Measurements from ENCODE around the gene FLT3LG. TPM values are rescaled to one million over a fixed set of nuclear protein-coding genes. Genes with fewer than 3 reads are reported as not detected.
A peak's percentile ranks its signal among the peaks of the same experiment; 100 is the strongest.

The FLT3LG gene
- polyA plus RNA-seq, 1 experiment = 7.7 TPM

DNA sequence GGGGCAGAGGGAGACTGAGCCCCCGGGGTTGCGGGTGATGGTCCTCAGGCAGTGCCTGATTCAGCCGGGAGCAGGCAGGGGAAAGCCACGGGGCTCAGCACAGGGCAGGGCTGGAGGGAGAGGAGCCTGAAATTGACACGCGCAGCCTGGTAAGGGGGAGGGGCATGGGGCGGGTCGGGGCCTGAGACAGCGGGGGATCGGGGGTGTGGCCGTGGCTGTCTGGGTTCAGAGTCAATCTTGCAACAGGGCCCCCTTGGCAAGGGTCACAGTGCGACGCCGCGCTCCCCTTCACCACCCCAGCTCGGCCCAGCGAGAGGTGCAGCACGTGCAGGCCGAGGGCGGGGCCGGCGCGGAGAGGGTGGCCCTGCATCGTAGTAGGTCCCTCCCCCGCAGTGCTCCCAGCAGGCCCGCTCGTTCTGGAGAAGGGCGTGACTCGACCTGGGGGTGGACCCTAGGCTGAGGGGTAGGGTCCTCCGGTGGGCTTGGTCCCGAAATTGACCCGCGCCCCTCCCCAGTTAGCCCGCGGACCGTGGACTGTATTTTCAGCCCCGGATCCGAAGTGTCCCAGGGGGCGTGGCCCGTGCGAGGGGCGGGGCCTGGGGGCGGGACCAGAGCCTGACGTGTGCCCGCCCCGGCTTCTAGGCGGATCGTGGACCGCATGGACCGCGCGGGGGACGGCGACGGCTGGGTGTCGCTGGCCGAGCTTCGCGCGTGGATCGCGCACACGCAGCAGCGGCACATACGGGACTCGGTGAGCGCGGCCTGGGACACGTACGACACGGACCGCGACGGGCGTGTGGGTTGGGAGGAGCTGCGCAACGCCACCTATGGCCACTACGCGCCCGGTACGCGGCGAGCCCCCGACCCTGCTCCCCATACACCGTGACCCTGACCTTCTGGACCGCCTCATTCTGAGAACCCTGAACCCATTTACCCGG, 59.8 kb downstream of the FLT3LG start:
- Histone ChIP-seq H3K27me3 (ENCODE audit: control insufficient read depth, insufficient read depth, low read length) (no peaks in the 10 kb centered on the region), H3K36me3 (ENCODE audit: control insufficient read depth, insufficient read depth, low read length) (peaks cover 18% of the 10 kb centered on the region), H3K4me3 (ENCODE audit: low read depth, low read length) (peak overlapping the region; percentile 49)
- ChIA-PET POLR2A (no interaction called here), CTCF (interaction anchor here (0.9 to 1.9 kb wide), 4 partner anchors 13 to 37 kb away, joined by 3 to 8 read pairs (median 5); no protein-coding TSS in a partner anchor)
- no peak for DNase-seq (ENCODE audit: low read depth)
- TF ChIP-seq, protein P1, sequence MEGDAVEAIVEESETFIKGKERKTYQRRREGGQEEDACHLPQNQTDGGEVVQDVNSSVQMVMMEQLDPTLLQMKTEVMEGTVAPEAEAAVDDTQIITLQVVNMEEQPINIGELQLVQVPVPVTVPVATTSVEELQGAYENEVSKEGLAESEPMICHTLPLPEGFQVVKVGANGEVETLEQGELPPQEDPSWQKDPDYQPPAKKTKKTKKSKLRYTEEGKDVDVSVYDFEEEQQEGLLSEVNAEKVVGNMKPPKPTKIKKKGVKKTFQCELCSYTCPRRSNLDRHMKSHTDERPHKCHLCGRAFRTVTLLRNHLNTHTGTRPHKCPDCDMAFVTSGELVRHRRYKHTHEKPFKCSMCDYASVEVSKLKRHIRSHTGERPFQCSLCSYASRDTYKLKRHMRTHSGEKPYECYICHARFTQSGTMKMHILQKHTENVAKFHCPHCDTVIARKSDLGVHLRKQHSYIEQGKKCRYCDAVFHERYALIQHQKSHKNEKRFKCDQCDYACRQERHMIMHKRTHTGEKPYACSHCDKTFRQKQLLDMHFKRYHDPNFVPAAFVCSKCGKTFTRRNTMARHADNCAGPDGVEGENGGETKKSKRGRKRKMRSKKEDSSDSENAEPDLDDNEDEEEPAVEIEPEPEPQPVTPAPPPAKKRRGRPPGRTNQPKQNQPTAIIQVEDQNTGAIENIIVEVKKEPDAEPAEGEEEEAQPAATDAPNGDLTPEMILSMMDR (IDR thresholded peaks at IDR 0.05; ENCODE audit: insufficient read depth, low read depth, low read length) = peak; percentile 31

DNA sequence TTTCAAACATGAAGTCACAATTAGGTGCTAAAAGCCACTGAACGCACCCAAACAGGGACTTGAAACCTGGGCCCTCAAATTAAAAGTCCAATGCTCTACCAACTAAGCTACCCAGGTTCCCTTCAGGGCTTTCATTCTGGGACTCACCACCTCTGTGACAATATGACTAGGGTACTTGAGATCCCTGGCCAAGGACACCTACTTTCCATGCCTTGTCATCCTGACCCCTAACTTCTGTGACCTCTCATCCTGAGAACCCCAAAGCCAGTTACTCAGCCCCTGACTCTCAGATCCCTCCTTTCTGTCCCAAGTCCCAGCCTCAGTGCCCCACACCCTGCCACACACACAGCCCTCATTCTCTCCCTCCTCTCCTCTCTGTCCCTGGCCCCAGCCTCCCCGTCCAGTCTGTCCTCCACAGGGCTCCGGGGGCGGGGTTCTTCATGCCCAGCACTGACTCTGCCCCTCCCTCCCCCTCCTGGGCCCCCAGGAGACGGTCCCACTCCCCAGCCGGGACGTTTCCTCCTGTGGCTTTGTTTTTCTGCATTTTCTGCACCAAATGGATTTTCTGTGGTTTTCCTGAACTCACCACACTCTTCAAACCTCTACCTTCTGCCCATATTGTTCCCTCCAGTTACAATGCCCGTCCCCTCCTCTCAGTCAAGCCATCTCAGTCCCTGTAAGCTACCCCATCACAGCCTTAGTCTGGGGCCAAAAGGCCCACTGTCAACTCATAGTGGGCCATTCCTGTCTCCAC, 60.8 kb downstream of the FLT3LG start:
- TF ChIP-seq, protein P1 (IDR thresholded peaks at IDR 0.05; ENCODE audit: insufficient read depth, low read depth, low read length) = no peak
- POLR2A ChIA-PET = no interaction called here
- H3K4me3 ChIP-seq (ENCODE audit: low read depth, low read length) = no peak overlapping the region
- H3K36me3 ChIP-seq (ENCODE audit: control insufficient read depth, insufficient read depth, low read length) = peaks cover 21% of the 10 kb centered on the region
- H3K27me3 ChIP-seq (ENCODE audit: control insufficient read depth, insufficient read depth, low read length) = no peaks in the 10 kb centered on the region
- no peak for DNase-seq (ENCODE audit: low read depth)
- CTCF ChIA-PET = interaction anchor here (0.9 to 1.9 kb wide), 3 partner anchors 12 to 36 kb away, joined by 5 to 8 read pairs (median 5); no protein-coding TSS in a partner anchor

Small RNA genes lying within 50 kb of the gene (small RNA-seq; reads per million reads assigned to genes)
- gene COX6CP7 (ENCODE audit: insufficient read length, low read depth, low replicate concordance) (not detected), gene MIR150 (ENCODE audit: insufficient read length, low read depth, low replicate concordance) (not detected), gene SNORD32A (ENCODE audit: insufficient read length, low read depth, low replicate concordance) (not detected), gene SNORD33 (ENCODE audit: insufficient read length, low read depth, low replicate concordance) (not detected), gene SNORD34 (ENCODE audit: insufficient read length, low read depth, low replicate concordance) (not detected), gene SNORD35A (ENCODE audit: insufficient read length, low read depth, low replicate concordance) (not detected), gene SNORD35B (ENCODE audit: insufficient read length, low read depth, low replicate concordance) (not detected)

Other genes starting within 250 kb of the FLT3LG start
- 0.42 and 0.58 TPM in 2 replicates for gene SLC6A16, start 149.0 kb upstream of the FLT3LG start, polyA plus RNA-seq (2011; rRNA removed)
- not detected in 2 replicates for gene CD37, start 138.8 kb upstream of the FLT3LG start, polyA plus RNA-seq (2011; rRNA removed)
- gene TEAD2, start 111.8 kb upstream of the FLT3LG start, polyA plus RNA-seq (2011; rRNA removed) = 23.9 and 37.1 TPM in 2 replicates
- gene DKKL1, start 110.3 kb upstream of the FLT3LG start, polyA plus RNA-seq (2011; rRNA removed) = 0.10 and 0.26 TPM in 2 replicates
- not detected in 2 replicates for gene KASH5, start 86.0 kb upstream of the FLT3LG start, polyA plus RNA-seq (2011; rRNA removed)
- not detected in 2 replicates for gene PTH2, start 50.8 kb upstream of the FLT3LG start, polyA plus RNA-seq (2011; rRNA removed)
- not detected in 2 replicates for gene GFY, start 48.8 kb upstream of the FLT3LG start, polyA plus RNA-seq (2011; rRNA removed)
- 0.09 and 0.10 TPM in 2 replicates for gene SLC17A7, start 32.7 kb upstream of the FLT3LG start, polyA plus RNA-seq (2011; rRNA removed)
- gene PIH1D1, start 22.4 kb upstream of the FLT3LG start, polyA plus RNA-seq (2011; rRNA removed) = 69.5 and 75.8 TPM in 2 replicates
- 5.9 and 15.0 TPM in 2 replicates for gene ALDH16A1, start 21.0 kb upstream of the FLT3LG start, polyA plus RNA-seq (2011; rRNA removed)
- gene RPL13A, start 13.4 kb downstream of the FLT3LG start, polyA plus RNA-seq (2011; rRNA removed) = 2,322 and 6,136 TPM in 2 replicates
- 2,226 and 2,533 TPM in 2 replicates for gene RPS11, start 22.2 kb downstream of the FLT3LG start, polyA plus RNA-seq (2011; rRNA removed)
- 77.3 and 98.8 TPM in 2 replicates for gene FCGRT, start 38.4 kb downstream of the FLT3LG start, polyA plus RNA-seq (2011; rRNA removed)
- gene RCN3, start 53.8 kb downstream of the FLT3LG start, polyA plus RNA-seq (2011; rRNA removed) = 52.4 and 68.9 TPM in 2 replicates
- gene NOSIP, start 106.3 kb downstream of the FLT3LG start, polyA plus RNA-seq (2011; rRNA removed) = 59.2 and 87.6 TPM in 2 replicates
- gene PRRG2, start 107.1 kb downstream of the FLT3LG start, polyA plus RNA-seq (2011; rRNA removed) = 0.12 and 0.13 TPM in 2 replicates
- 0.42 and 0.43 TPM in 2 replicates for gene PRR12, start 117.0 kb downstream of the FLT3LG start, polyA plus RNA-seq (2011; rRNA removed)
- gene RRAS, start 165.9 kb downstream of the FLT3LG start, polyA plus RNA-seq (2011; rRNA removed) = 117 and 186 TPM in 2 replicates
- gene SCAF1, start 168.0 kb downstream of the FLT3LG start, polyA plus RNA-seq (2011; rRNA removed) = 2.8 and 3.4 TPM in 2 replicates
- gene IRF3, start 191.6 kb downstream of the FLT3LG start, polyA plus RNA-seq (2011; rRNA removed) = 47.5 and 68.5 TPM in 2 replicates
- 14.2 and 21.5 TPM in 2 replicates for gene BCL2L12, start 191.7 kb downstream of the FLT3LG start, polyA plus RNA-seq (2011; rRNA removed)
- gene PRMT1, start 203.1 kb downstream of the FLT3LG start, polyA plus RNA-seq (2011; rRNA removed) = 269 and 372 TPM in 2 replicates
- gene ADM5, start 215.4 kb downstream of the FLT3LG start, polyA plus RNA-seq (2011; rRNA removed) = 0.39 TPM in 2 replicates
- 26.0 and 45.9 TPM in 2 replicates for gene CPT1C, start 216.9 kb downstream of the FLT3LG start, polyA plus RNA-seq (2011; rRNA removed)